ENCODE measurements around the gene FRMD1. TPM values are rescaled to one million over a fixed set of nuclear protein-coding genes. Genes with fewer than 3 reads are reported as not detected.

FRMD1 gene
- total and polyA plus RNA-seq, 2 donors (not counting 3 experiments of a cell fraction or from before 2014, with no cell fraction given), result not detected

DNA sequence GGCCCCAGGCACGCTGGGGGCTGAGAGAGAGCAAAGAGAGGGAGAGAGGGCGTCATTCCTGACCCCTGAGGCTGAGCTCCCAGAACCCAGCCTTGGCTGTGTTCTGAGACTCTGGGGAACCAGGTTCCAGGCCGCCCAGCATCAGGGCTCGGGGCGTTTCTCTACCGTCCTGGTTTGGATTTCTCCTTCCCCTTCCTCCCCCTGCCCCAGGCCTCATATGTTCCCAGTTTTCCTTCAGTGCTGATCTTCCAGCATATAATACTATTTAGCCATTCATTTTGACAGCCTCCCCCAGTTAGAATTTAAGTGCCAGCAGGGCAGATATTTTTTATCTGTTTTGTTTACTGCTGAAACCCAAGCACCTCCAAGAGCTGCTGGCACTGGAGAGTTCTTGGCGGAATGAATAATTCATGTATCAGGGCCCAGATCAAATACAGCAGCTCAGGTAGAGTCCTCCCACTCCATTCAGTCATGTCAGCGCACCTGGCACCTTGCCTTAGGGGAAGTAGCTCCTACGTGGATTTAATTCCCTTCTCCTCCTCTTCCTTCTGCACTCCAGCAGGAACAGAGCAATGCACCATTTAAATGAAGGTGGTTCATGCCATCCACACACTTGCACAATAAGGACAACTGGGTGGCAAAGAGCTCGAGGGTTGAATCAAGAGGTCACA, 23.4 kb upstream of the FRMD1 start:
- Histone ChIP-seq H3K4me1 (ENCODE audit: control insufficient read depth, extremely low read depth, insufficient read depth, low read length) (no peaks in the 10 kb centered on the region), H3K4me3 (replicated peaks in 1 of 3; ENCODE audit: insufficient read depth in 1 of 3, low read depth in 1 of 3, low read length in 3 of 3) (no peak overlapping the region), H2AFZ (ENCODE audit: low read depth, low read length) (no peak overlapping the region), H3K79me2 (ENCODE audit: control insufficient read depth, insufficient read depth, low read length) (no peaks in the 10 kb centered on the region), H4K20me1 (replicated peaks; ENCODE audit: control insufficient read depth, extremely low read depth, insufficient read depth, low read length) (no peaks in the 10 kb centered on the region), H3K36me3 (ENCODE audit: control insufficient read depth in 2 of 2, extremely low read depth in 1 of 2, insufficient read depth in 2 of 2, low read length in 2 of 2) (no peaks in the 10 kb centered on the region), H3K9me3 (replicated peaks; ENCODE audit: control insufficient read depth, insufficient read depth, low read length) (no peaks in the 10 kb centered on the region), H3K27me3 (ENCODE audit: control insufficient read depth in 2 of 2, insufficient read depth in 2 of 2, low read length in 2 of 2) (peaks cover 0 to 15% of the 10 kb centered on the region in 2 experiments), H3K4me2 (ENCODE audit: insufficient read depth, low read length) (no peak overlapping the region), H3K9ac (replicated peaks; ENCODE audit: extremely low read depth, insufficient read depth, low read length) (no peak overlapping the region), H3K27ac (ENCODE audit: insufficient read depth, low read depth, low read length) (no peak overlapping the region), H3K9me1 (replicated peaks; ENCODE audit: control insufficient read depth, extremely low read depth, insufficient read depth, low read length) (no peaks in the 10 kb centered on the region)
- FAIRE-seq (no peak), DNase-seq (ENCODE audit: low read depth, low spot score) (no peak)
- CTCF ChIA-PET, result interaction anchor here (0.8 kb wide), 1 partner anchor 313 kb away, joined by 3 read pairs; no protein-coding TSS in a partner anchor
- no TSS peak for BruUV-seq (replicated peaks)
- dilution Hi-C loops (cut with MboI; ENCODE audit: extremely low pct_ligation_motif_present, low sequenced_read_pairs) (no loop called here), intact Hi-C loops (cut with micrococcal nuclease) (no loop called here)
- POLR2A ChIA-PET, result no interaction called here
- TF ChIP-seq GATA2 (IDR thresholded peaks at IDR 0.05; ENCODE audit: insufficient read depth, insufficient read length, low read depth, low read length), result no peak
- TF ChIP-seq JUN (IDR thresholded peaks at IDR 0.05; ENCODE audit: borderline replicate concordance, insufficient read depth, insufficient read length, low read depth), result no peak
- TF ChIP-seq, protein P1, sequence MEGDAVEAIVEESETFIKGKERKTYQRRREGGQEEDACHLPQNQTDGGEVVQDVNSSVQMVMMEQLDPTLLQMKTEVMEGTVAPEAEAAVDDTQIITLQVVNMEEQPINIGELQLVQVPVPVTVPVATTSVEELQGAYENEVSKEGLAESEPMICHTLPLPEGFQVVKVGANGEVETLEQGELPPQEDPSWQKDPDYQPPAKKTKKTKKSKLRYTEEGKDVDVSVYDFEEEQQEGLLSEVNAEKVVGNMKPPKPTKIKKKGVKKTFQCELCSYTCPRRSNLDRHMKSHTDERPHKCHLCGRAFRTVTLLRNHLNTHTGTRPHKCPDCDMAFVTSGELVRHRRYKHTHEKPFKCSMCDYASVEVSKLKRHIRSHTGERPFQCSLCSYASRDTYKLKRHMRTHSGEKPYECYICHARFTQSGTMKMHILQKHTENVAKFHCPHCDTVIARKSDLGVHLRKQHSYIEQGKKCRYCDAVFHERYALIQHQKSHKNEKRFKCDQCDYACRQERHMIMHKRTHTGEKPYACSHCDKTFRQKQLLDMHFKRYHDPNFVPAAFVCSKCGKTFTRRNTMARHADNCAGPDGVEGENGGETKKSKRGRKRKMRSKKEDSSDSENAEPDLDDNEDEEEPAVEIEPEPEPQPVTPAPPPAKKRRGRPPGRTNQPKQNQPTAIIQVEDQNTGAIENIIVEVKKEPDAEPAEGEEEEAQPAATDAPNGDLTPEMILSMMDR (IDR thresholded peaks at IDR 0.05; ENCODE audit: extremely low read depth in 1 of 2, insufficient read depth in 1 of 2, low read depth in 1 of 2, low read length in 2 of 2), result no peak
- no peak for TF ChIP-seq POLR2A (IDR thresholded peaks at IDR 0.05; ENCODE audit: low read depth, low read length)
- no peak for TF ChIP-seq MYC (IDR thresholded peaks at IDR 0.05; ENCODE audit: low read depth, low read length)
